ENCODE measurements around the gene TOGARAM2.
A peak's percentile ranks its signal among the peaks of the same experiment; 100 is the strongest.

Gene TOGARAM2

GRCh38 chr2:28981016-28981441 lies at the start of gene TOGARAM2:
TOGARAM2 (plus strand) TSS chr2:28981298; CDS start chr2:28994835, 13,537 bp downstream.
- DNase-seq = no peak

GRCh38 chr2:28934769-28935168 lies 46.3 kb upstream of the TOGARAM2 start:
- no peak for DNase-seq

- DNase-seq = no peak
Observed at GRCh38 chr2:28941008-28941407, 40.1 kb upstream of the TOGARAM2 start.

- DNase-seq = no peak
Observed at GRCh38 chr2:28944535-28945248, 36.4 kb upstream of the TOGARAM2 start.

GRCh38 chr2:28948160-28948559 lies 32.9 kb upstream of the TOGARAM2 start:
- no peak for DNase-seq

GRCh38 chr2:28949190-28949589 lies 31.9 kb upstream of the TOGARAM2 start:
- DNase-seq = no peak

GRCh38 chr2:28949617-28950305 lies 31.3 kb upstream of the TOGARAM2 start:
- DNase-seq = no peak

GRCh38 chr2:28950941-28951630 lies 30.0 kb upstream of the TOGARAM2 start:
- DNase-seq = no peak

- no peak for DNase-seq
Observed at GRCh38 chr2:28951910-28952835, 28.9 kb upstream of the TOGARAM2 start.

GRCh38 chr2:28952836-28953211 lies 28.3 kb upstream of the TOGARAM2 start:
- no peak for DNase-seq

- DNase-seq = no peak
Observed at GRCh38 chr2:28955467-28955866, 25.6 kb upstream of the TOGARAM2 start.

- DNase-seq = peak in 5 of 6 experiments; percentile 6 to 48 (median 22)
Observed at GRCh38 chr2:28956415-28956826, 24.7 kb upstream of the TOGARAM2 start.

GRCh38 chr2:28956890-28957289 lies 24.2 kb upstream of the TOGARAM2 start:
- DNase-seq = no peak

- peak in 5 of 6 experiments; percentile 21 to 71 (median 37) for DNase-seq
Observed at GRCh38 chr2:28958689-28959088, 22.4 kb upstream of the TOGARAM2 start.

- no peak for DNase-seq
Observed at GRCh38 chr2:28960401-28960800, 20.7 kb upstream of the TOGARAM2 start.

GRCh38 chr2:28962505-28962904 lies 18.6 kb upstream of the TOGARAM2 start:
- DNase-seq = no peak

- DNase-seq = no peak
Observed at GRCh38 chr2:28970464-28971160, 10.5 kb upstream of the TOGARAM2 start.

- no peak for DNase-seq
Observed at GRCh38 chr2:28972778-28973335, 8.2 kb upstream of the TOGARAM2 start.

- DNase-seq = no peak
Observed at GRCh38 chr2:28974252-28974651, 6.8 kb upstream of the TOGARAM2 start.

GRCh38 chr2:28975671-28976070 lies 5.4 kb upstream of the TOGARAM2 start:
- DNase-seq = no peak

- DNase-seq = no peak
Observed at GRCh38 chr2:28976584-28976983, 4.5 kb upstream of the TOGARAM2 start.
